Endodermal cell (in vitro differentiated cells): Measurements from ENCODE around the gene IFNG-AS1. TPM values are rescaled to one million over a fixed set of nuclear protein-coding genes. Genes with fewer than 3 reads are reported as not detected.

Experiments
- DNase-seq: peaks from one replicate; pipeline ENCODE4 v3.0.0-alpha.2; 2017
- H3K27ac ChIP-seq: 2 replicates; pipeline ENCODE4 v1.5.1; 2013; ENCODE audit warnings: mild to moderate bottlenecking, low read depth, low read length, moderate library complexity
- H3K27me3 ChIP-seq: 2 replicates; pipeline ENCODE4 v1.6.1; 2013; ENCODE audit warnings: mild to moderate bottlenecking, low read length, moderate library complexity; ENCODE audit not compliant: insufficient read depth, control insufficient read depth, poor library complexity, severe bottlenecking
- H3K36me3 ChIP-seq: 2 replicates; pipeline ENCODE4 v1.7.0; 2013; ENCODE audit warnings: mild to moderate bottlenecking, low read length, moderate library complexity; ENCODE audit not compliant: control insufficient read depth, insufficient read depth
- H3K4me1 ChIP-seq: one replicate; pipeline ENCODE4 v1.7.0; 2013; ENCODE audit warnings: low read length; ENCODE audit not compliant: control insufficient read depth, insufficient read depth
- H3K4me3 ChIP-seq: 2 replicates; pipeline ENCODE4 v1.5.1; 2013; ENCODE audit warnings: mild to moderate bottlenecking, low read length, moderate library complexity
- H3K9ac ChIP-seq: 2 replicates; pipeline ENCODE4 v1.6.1; 2013; ENCODE audit warnings: mild to moderate bottlenecking, low read length, moderate library complexity; ENCODE audit not compliant: poor library complexity, severe bottlenecking; ENCODE audit errors: extremely low read depth
- H3K9me3 ChIP-seq: 2 replicates; pipeline ENCODE4 v1.6.1; 2013; ENCODE audit warnings: mild to moderate bottlenecking, low read length, moderate library complexity; ENCODE audit not compliant: control insufficient read depth
- H3K27ac Mint-ChIP-seq: 2 replicates; pipeline ENCODE4 v1.8.0; 2020; ENCODE audit warnings: mixed read lengths
- H3K27me3 Mint-ChIP-seq: 2 replicates; pipeline ENCODE4 v1.8.0; 2021; ENCODE audit warnings: mild to moderate bottlenecking, mixed read lengths; ENCODE audit not compliant: insufficient read depth
- H3K36me3 Mint-ChIP-seq: 2 replicates; pipeline ENCODE4 v1.8.0; 2020; ENCODE audit warnings: low read depth, mixed read lengths
- H3K4me1 Mint-ChIP-seq: 2 replicates; pipeline ENCODE4 v1.8.0; 2020; ENCODE audit warnings: mixed read lengths
- H3K4me3 Mint-ChIP-seq: 2 replicates; pipeline ENCODE4 v1.8.0; 2020; ENCODE audit warnings: mild to moderate bottlenecking, moderate library complexity, mixed read lengths
- H3K9me3 Mint-ChIP-seq: 2 replicates; pipeline ENCODE4 v1.8.0; 2020; ENCODE audit warnings: mild to moderate bottlenecking, mixed read lengths
- CTCF ChIP-seq: fragments of 200-600 bp; sonication (generic); conservative IDR thresholded peaks from 2 replicates; pipeline ENCODE4 v1.5.0; 2021; ENCODE audit warnings: antibody characterized with exemption, mild to moderate bottlenecking
- WGBS, 2 experiments: methylation state at CpG; one replicate each; pipeline versions ENCODE4 v1.1.5 to v1.1.7; 2013; ENCODE audit warnings: missing lambda C conversion rate in 2 of 2, mixed read lengths in 1 of 2; ENCODE audit not compliant: insufficient coverage in 1 of 2, insufficient read length in 1 of 2; 5-methylcytosine and 5-hydroxymethylcytosine counted together
- total RNA-seq, 2 donors: library from RNA; stranded (reverse); fragmentation: NEBNext Ultra II Directional in 1 of 2; extraction: Animal tissue kit (Norgen Biotek cat#: 25700) in 1 of 2; gene quantifications; 2 replicates in 1 of 2; 3 replicates in 1 of 2; pipeline ENCODE4 v1.2.1, GENCODE V29; 2021

Gene IFNG-AS1
- total RNA-seq, 2 donors from 2014 or later: not detected

GRCh38 chr12:68013181-68013580 is 23.9 kb downstream of the IFNG-AS1 start:
- Mint-ChIP-seq H3K27ac (no peak overlapping the region), H3K9me3 (no peaks in the 10 kb centered on the region), H3K4me3 (no peak overlapping the region), H3K4me1 (peaks cover 28% of the 10 kb centered on the region), H3K27me3 (no peaks in the 10 kb centered on the region), H3K36me3 (no peaks in the 10 kb centered on the region)
- H3K9ac ChIP-seq: no peak overlapping the region
- no peak for TF ChIP-seq CTCF
- H3K4me3 ChIP-seq: no peak overlapping the region
- H3K9me3 ChIP-seq: no peaks in the 10 kb centered on the region
- no peaks in the 10 kb centered on the region for H3K36me3 ChIP-seq
- H3K27ac ChIP-seq: no peak overlapping the region
- DNase-seq: no peak
- WGBS, 2 experiments: 80 to 100% methylated on average over 1 of the region's 1 CpG
- peaks cover 9% of the 10 kb centered on the region for H3K4me1 ChIP-seq
- H3K27me3 ChIP-seq: no peaks in the 10 kb centered on the region

- Mint-ChIP-seq H3K27ac (no peak overlapping the region), H3K4me3 (no peak overlapping the region), H3K4me1 (peaks cover 32% of the 10 kb centered on the region), H3K9me3 (no peaks in the 10 kb centered on the region), H3K27me3 (no peaks in the 10 kb centered on the region), H3K36me3 (no peaks in the 10 kb centered on the region)
- Histone ChIP-seq H3K36me3 (no peaks in the 10 kb centered on the region), H3K9me3 (no peaks in the 10 kb centered on the region), H3K4me3 (no peak overlapping the region), H3K27ac (no peak overlapping the region), H3K9ac (no peak overlapping the region), H3K27me3 (no peaks in the 10 kb centered on the region), H3K4me1 (peaks cover 11% of the 10 kb centered on the region)
- 98 to 100% methylated on average over 2 to 4 of the region's 4 CpGs for WGBS, 2 experiments
- no peak for TF ChIP-seq CTCF
- no peak for DNase-seq
Observed at GRCh38 chr12:68016136-68016535, 26.9 kb downstream of the IFNG-AS1 start.

GRCh38 chr12:68018315-68018714 is 29.1 kb downstream of the IFNG-AS1 start:
- no peaks in the 10 kb centered on the region for H3K36me3 ChIP-seq
- no peak overlapping the region for H3K4me3 Mint-ChIP-seq
- peaks cover 4% of the 10 kb centered on the region for H3K9me3 ChIP-seq
- peaks cover 7% of the 10 kb centered on the region for H3K4me1 ChIP-seq
- no peaks in the 10 kb centered on the region for H3K27me3 ChIP-seq
- H3K27ac ChIP-seq: no peak overlapping the region
- no peak for TF ChIP-seq CTCF
- no peaks in the 10 kb centered on the region for H3K9me3 Mint-ChIP-seq
- H3K27me3 Mint-ChIP-seq: no peaks in the 10 kb centered on the region
- DNase-seq: no peak
- H3K4me3 ChIP-seq: no peak overlapping the region
- peaks cover 15% of the 10 kb centered on the region for H3K4me1 Mint-ChIP-seq
- no peak overlapping the region for H3K27ac Mint-ChIP-seq
- H3K36me3 Mint-ChIP-seq: no peaks in the 10 kb centered on the region
- no peak overlapping the region for H3K9ac ChIP-seq
